Measurements from ENCODE around the gene TSPAN1. TPM values are rescaled to one million over a fixed set of nuclear protein-coding genes. Genes with fewer than 3 reads are reported as not detected.
A peak's percentile ranks its signal among the peaks of the same experiment; 100 is the strongest.

Gene TSPAN1
- total and polyA plus RNA-seq, 2 of the 13 experiments (the other 11 are each of a cell fraction or from before 2014, with no cell fraction given) = 1.7 to 2.9 TPM

DNA sequence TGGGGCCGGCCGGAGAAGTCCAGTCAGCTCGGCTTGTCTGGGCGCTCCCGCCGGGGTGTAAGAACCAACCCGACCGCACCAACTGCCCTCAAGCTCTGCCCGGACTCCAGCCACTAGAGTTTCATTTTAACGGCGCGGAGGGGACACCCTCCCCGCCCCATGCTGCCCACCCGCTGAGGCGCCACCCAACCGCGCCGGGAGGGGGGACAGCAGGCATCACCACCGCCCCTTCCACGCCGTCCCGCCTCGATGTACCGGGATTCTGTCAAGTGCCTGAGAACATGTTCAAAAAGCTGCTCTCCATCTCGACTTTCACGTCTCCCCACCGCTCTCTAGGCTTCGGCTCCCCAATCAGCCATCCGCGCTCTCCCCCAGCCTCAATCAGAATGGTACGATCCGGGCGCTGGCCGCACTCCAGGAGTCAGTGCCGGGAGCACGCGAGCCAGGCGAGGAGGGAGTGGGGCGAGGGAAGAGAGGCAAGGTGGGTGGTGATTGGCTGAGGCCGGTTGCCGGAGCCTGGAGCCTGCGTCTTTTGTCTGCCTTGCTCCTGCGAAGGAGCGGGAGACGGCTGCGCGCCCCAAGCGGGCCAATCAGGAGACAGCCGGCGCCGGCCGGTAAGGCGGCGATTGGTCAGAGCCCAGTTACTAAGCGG, 42.2 kb upstream of the TSPAN1 start, which contains the start of gene PIK3R3 (continued):
- TF ChIP-seq MYPOP (CRISPR knock-in tag; IDR thresholded peaks at IDR 0.05) = peak; percentile 75; the same call in 1 of the 2 replicates
- 0 out of 2 replicates have a peak, but pooled peaks have one; percentile 86 for TF ChIP-seq TIGD3 (CRISPR knock-in tag; IDR thresholded peaks at IDR 0.05; ENCODE audit: borderline replicate concordance)
- TF ChIP-seq ZNF850 (CRISPR knock-in tag; conservative IDR thresholded peaks at IDR 0.05) = peak; percentile 84; the same call in 1 of the 2 replicates
- peak; percentile 97 for TF ChIP-seq SNAPC2 (CRISPR knock-in tag; IDR thresholded peaks at IDR 0.05)
- peak; percentile 38 for TF ChIP-seq ELF1 (CRISPR knock-in tag; IDR thresholded peaks at IDR 0.05)
- TF ChIP-seq ZBTB26 (CRISPR knock-in tag; IDR thresholded peaks at IDR 0.05; ENCODE audit: borderline replicate concordance) = peak; percentile 91
- peak; percentile 99 for TF ChIP-seq CSRNP1 (CRISPR knock-in tag; IDR thresholded peaks at IDR 0.05)
- peak; percentile 92 for TF ChIP-seq TARDBP (CRISPR knock-in tag; IDR thresholded peaks at IDR 0.05)
- TF ChIP-seq ZEB1 (IDR thresholded peaks at IDR 0.05; ENCODE audit: insufficient replicate concordance, low read depth) = no peak
- TF ChIP-seq ZFAT (CRISPR knock-in tag; conservative IDR thresholded peaks at IDR 0.05) = no peak
- TF ChIP-seq ZNF326 (CRISPR knock-in tag; IDR thresholded peaks at IDR 0.05; ENCODE audit: borderline replicate concordance) = no peak
- TF ChIP-seq GTF2F1 (IDR thresholded peaks at IDR 0.05; ENCODE audit: low read length) = no peak
- peak; percentile 99 for TF ChIP-seq HOXA9 (CRISPR knock-in tag; IDR thresholded peaks at IDR 0.05; ENCODE audit: borderline replicate concordance)

Measured in HepG2 (cell line).